ENCODE data around the gene TUBA3E.

DNA sequence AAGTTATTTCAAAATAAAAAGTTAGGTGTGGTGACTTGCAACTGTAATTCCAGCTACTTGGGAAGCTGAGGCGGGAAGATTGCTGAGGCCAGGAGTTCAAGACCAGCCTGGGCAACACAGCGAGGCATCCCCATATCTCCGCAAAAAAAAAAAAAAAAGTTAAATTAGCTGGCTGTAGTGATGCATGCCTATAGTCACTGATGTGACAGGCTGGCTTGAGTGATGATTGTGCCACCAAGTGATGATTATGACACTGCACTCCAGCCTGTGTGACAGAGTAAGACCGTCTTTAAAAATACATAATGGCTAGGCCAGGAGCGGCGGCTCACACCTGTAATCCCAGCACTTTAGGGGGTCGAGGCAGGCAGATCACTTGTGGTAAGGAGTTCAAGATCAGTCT, 28.3 kb downstream of the TUBA3E start:
- TF ChIP-seq, protein P1, sequence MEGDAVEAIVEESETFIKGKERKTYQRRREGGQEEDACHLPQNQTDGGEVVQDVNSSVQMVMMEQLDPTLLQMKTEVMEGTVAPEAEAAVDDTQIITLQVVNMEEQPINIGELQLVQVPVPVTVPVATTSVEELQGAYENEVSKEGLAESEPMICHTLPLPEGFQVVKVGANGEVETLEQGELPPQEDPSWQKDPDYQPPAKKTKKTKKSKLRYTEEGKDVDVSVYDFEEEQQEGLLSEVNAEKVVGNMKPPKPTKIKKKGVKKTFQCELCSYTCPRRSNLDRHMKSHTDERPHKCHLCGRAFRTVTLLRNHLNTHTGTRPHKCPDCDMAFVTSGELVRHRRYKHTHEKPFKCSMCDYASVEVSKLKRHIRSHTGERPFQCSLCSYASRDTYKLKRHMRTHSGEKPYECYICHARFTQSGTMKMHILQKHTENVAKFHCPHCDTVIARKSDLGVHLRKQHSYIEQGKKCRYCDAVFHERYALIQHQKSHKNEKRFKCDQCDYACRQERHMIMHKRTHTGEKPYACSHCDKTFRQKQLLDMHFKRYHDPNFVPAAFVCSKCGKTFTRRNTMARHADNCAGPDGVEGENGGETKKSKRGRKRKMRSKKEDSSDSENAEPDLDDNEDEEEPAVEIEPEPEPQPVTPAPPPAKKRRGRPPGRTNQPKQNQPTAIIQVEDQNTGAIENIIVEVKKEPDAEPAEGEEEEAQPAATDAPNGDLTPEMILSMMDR (IDR thresholded peaks at IDR 0.05), result no peak
- TF ChIP-seq POLR2A (IDR thresholded peaks at IDR 0.05), result no peak
